Ishikawa (cell line): Measurements from ENCODE around the gene PCED1A.

Experiments
- CEBPB ChIP-seq: IDR thresholded peaks from 2 replicates; pipeline ENCODE4 v1.6.1; 2012
- CREB1 ChIP-seq: IDR thresholded peaks from 2 replicates; pipeline ENCODE4 v1.6.1; 2012; ENCODE audit warnings: low read depth
- EGR1 ChIP-seq: IDR thresholded peaks from 2 replicates; pipeline ENCODE4 v1.6.1; 2012
- EP300 ChIP-seq: IDR thresholded peaks from 2 replicates; pipeline ENCODE4 v1.6.1; 2012; ENCODE audit warnings: borderline replicate concordance
- FOXM1 ChIP-seq: IDR thresholded peaks from 2 replicates; pipeline ENCODE4 v1.6.1; 2012; ENCODE audit warnings: low read depth, borderline replicate concordance
- RAD21 ChIP-seq: IDR thresholded peaks from 2 replicates; pipeline ENCODE4 v1.6.1; 2012; ENCODE audit warnings: low read depth
- TAF1 ChIP-seq: IDR thresholded peaks from 2 replicates; pipeline ENCODE4 v1.6.1; 2012; ENCODE audit warnings: low read depth, mild to moderate bottlenecking
- TEAD4 ChIP-seq: IDR thresholded peaks from 2 replicates; pipeline ENCODE4 v1.6.1; 2012
- USF1 ChIP-seq: IDR thresholded peaks from 2 replicates; pipeline ENCODE4 v1.6.1; 2012
- ZBTB7A ChIP-seq: IDR thresholded peaks from 2 replicates; pipeline ENCODE4 v1.6.1; 2012; ENCODE audit warnings: low read depth
- TF ChIP-seq, protein P1 (sequence below): IDR thresholded peaks from 2 replicates; pipeline ENCODE4 v1.6.1; 2012

The PCED1A gene

DNA sequence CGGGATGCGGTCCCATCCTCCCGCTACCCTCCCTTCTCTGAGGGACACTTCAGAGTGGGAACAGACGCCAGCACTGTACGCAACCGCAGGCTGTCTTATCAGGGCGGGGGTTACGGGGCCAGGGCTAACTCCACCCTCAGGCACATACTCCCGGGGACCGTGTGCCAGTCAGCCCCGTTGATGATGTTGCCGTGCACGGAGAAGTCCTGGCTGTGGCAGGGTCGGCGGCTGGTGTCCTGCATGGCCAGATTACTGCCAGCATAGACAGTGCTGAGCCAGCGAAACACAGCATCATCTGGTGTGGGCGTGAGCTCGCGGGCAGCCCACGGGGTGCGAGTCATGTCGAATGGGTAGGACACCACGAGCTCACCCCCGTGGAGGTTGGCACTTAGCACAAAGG, 45.0 kb downstream of the PCED1A start:
- TF ChIP-seq CREB1, result no peak
- TF ChIP-seq, protein P1, sequence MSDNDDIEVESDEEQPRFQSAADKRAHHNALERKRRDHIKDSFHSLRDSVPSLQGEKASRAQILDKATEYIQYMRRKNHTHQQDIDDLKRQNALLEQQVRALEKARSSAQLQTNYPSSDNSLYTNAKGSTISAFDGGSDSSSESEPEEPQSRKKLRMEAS, result no peak

GRCh38 chr20:2794866-2795447, 45.5 kb downstream of the PCED1A start:
- no peak for TF ChIP-seq CREB1
- TF ChIP-seq, protein P1, result no peak
- TF ChIP-seq EP300, result no peak
- no peak for TF ChIP-seq TAF1
- TF ChIP-seq ZBTB7A, result no peak
- TF ChIP-seq CEBPB, result no peak
- TF ChIP-seq FOXM1, result no peak

DNA sequence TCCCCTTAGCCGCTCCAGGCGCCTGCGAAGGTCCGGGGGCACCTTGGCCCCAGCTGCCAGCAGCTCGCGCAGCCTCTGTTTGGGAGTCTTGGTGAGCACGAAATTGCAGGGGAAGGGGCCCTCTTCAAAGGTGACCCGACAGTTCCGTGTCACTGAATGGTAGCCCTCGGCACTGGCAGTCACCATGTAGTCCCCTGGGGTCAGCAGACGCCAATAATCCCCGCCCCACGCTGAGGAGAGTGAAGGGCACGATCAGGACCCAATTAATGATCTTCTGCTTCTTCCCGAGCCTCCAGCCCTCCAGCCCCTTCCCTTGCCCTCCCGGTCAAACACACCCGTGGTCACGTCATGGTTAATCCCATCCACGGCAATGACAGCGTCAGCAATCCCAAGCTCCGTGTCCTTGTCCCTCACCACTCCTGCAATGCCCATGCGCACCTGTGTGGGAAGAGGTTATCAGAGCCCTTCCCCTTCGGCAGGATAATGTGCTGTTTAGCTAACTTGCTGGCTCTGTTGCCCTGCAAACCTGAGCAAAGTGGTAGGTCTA, 46.2 kb downstream of the PCED1A start:
- TF ChIP-seq, protein P1, result no peak
- no peak for TF ChIP-seq CREB1
- no peak for TF ChIP-seq EGR1
- no peak for TF ChIP-seq USF1
- no peak for TF ChIP-seq RAD21
- no peak for TF ChIP-seq TEAD4

- TF ChIP-seq, protein P1, result no peak
Observed at GRCh38 chr20:2793471-2793870, 47.0 kb downstream of the PCED1A start.
